ENCODE results near the gene C6orf141. TPM values are rescaled to one million over a fixed set of nuclear protein-coding genes. Genes with fewer than 3 reads are reported as not detected.

The C6orf141 gene
- total and polyA plus RNA-seq, 2 experiments from 2014 or later, result 5.2 to 6.4 TPM

- Histone ChIP-seq H3K27ac (ENCODE audit: low read depth) (no peak overlapping the region), H3K9me2 (ENCODE audit: insufficient read depth) (no peaks in the 10 kb centered on the region), H3K4me3 (no peak overlapping the region), H4K20me1 (replicated peaks; ENCODE audit: insufficient read depth) (no peaks in the 10 kb centered on the region), H3F3A (replicated peaks; ENCODE audit: low read depth) (no peaks in the 10 kb centered on the region), H3K27me3 (ENCODE audit: insufficient read depth) (no peaks in the 10 kb centered on the region), H3K79me2 (replicated peaks; ENCODE audit: insufficient read depth) (no peaks in the 10 kb centered on the region), H2AFZ (no peak overlapping the region), H3K36me3 (ENCODE audit: insufficient read depth) (no peaks in the 10 kb centered on the region), H3K4me1 (ENCODE audit: insufficient read depth) (no peaks in the 10 kb centered on the region), H3K4me2 (no peak overlapping the region)
- TF ChIP-seq JUNB (IDR thresholded peaks at IDR 0.05; ENCODE audit: unreplicated experiment) (no peak), REST (IDR thresholded peaks at IDR 0.05; ENCODE audit: unreplicated experiment) (no peak), STAT1 (IDR thresholded peaks at IDR 0.05; ENCODE audit: unreplicated experiment) (no peak), EZH2 (IDR thresholded peaks at IDR 0.05; ENCODE audit: low read depth, unreplicated experiment) (no peak), ZNF462 (CRISPR knock-in tag; IDR thresholded peaks at IDR 0.05) (no peak), ZNF114 (CRISPR knock-in tag; IDR thresholded peaks at IDR 0.05) (no peak), ETS1 (IDR thresholded peaks at IDR 0.05) (no peak), POLR2AphosphoS5 (IDR thresholded peaks at IDR 0.05; ENCODE audit: low read depth) (no peak), CTCF (conservative IDR thresholded peaks at IDR 0.05; ENCODE audit: low read depth in 2 of 2) (no peak), CREB1 (CRISPR knock-in tag; IDR thresholded peaks at IDR 0.05; ENCODE audit: low read depth) (no peak), EZH2phosphoT487 (IDR thresholded peaks at IDR 0.05; ENCODE audit: unreplicated experiment) (no peak), NANOG (IDR thresholded peaks at IDR 0.05; ENCODE audit: borderline replicate concordance) (no peak), ZNF331 (CRISPR knock-in tag; IDR thresholded peaks at IDR 0.05; ENCODE audit: low read depth) (no peak)
- Mint-ChIP-seq H3K27me3 (ENCODE audit: insufficient read depth, low read depth, poor library complexity) (no peaks in the 10 kb centered on the region), H3K27ac (no peak overlapping the region), H3K4me3 (no peak overlapping the region), H3K4me1 (no peaks in the 10 kb centered on the region), H3K9me3 (no peaks in the 10 kb centered on the region; the same call in 2 of the 3 replicates), H3K36me3 (ENCODE audit: low read depth) (no peaks in the 10 kb centered on the region)
- DNase-seq (ENCODE audit: low spot score), result no peak
- no peak for ATAC-seq
Observed at GRCh38 chr6:49579649-49580048, 29.2 kb downstream of the C6orf141 start.

Data from GM23338 (cell line).